ENCODE results near the gene SLC25A13.

SLC25A13 gene

GRCh38 chr7:96243241-96243640 is 78.7 kb downstream of the SLC25A13 start:
- FAIRE-seq (no peak), DNase-seq (ENCODE audit: low spot score) (no peak)

- no peak for FAIRE-seq
- no peak for DNase-seq (ENCODE audit: low spot score)
Measured at GRCh38 chr7:96241855-96242254, 80.0 kb downstream of the SLC25A13 start.

- FAIRE-seq (no peak), DNase-seq (ENCODE audit: low spot score) (no peak)
Measured at GRCh38 chr7:96238976-96239766, 82.7 kb downstream of the SLC25A13 start.

- DNase-seq (ENCODE audit: low spot score) (no peak), FAIRE-seq (no peak)
Measured at GRCh38 chr7:96238474-96238873, 83.4 kb downstream of the SLC25A13 start.

GRCh38 chr7:96237040-96237439 is 84.9 kb downstream of the SLC25A13 start:
- FAIRE-seq (no peak), DNase-seq (ENCODE audit: low spot score) (no peak)

- DNase-seq (ENCODE audit: low spot score) (peak; percentile 89), FAIRE-seq (no peak)
Measured at GRCh38 chr7:96236198-96237039, 85.5 kb downstream of the SLC25A13 start.

- DNase-seq (ENCODE audit: low spot score) (no peak), FAIRE-seq (no peak)
Measured at GRCh38 chr7:96235281-96235680, 86.6 kb downstream of the SLC25A13 start.

- FAIRE-seq (no peak), DNase-seq (ENCODE audit: low spot score) (no peak)
Measured at GRCh38 chr7:96233528-96234154, 88.3 kb downstream of the SLC25A13 start.

- no peak for DNase-seq (ENCODE audit: low spot score)
- FAIRE-seq: no peak
Measured at GRCh38 chr7:96233084-96233483, 88.8 kb downstream of the SLC25A13 start.

- FAIRE-seq (no peak), DNase-seq (ENCODE audit: low spot score) (no peak)
Measured at GRCh38 chr7:96228760-96229159, 93.1 kb downstream of the SLC25A13 start.

- no peak for DNase-seq (ENCODE audit: low spot score)
- FAIRE-seq: no peak
Measured at GRCh38 chr7:96225251-96225650, 96.6 kb downstream of the SLC25A13 start.

- no peak for DNase-seq (ENCODE audit: low spot score)
- FAIRE-seq: no peak
Measured at GRCh38 chr7:96224685-96225084, 97.2 kb downstream of the SLC25A13 start.

GRCh38 chr7:96224073-96224472 is 97.8 kb downstream of the SLC25A13 start:
- FAIRE-seq: no peak
- no peak for DNase-seq (ENCODE audit: low spot score)

GRCh38 chr7:96221888-96222287 is 100.0 kb downstream of the SLC25A13 start:
- FAIRE-seq: no peak
- DNase-seq (ENCODE audit: low spot score): no peak

- no peak for FAIRE-seq
- DNase-seq (ENCODE audit: low spot score): peak; percentile 12
Measured at GRCh38 chr7:96219378-96220130, 102.3 kb downstream of the SLC25A13 start.

- FAIRE-seq: no peak
- DNase-seq (ENCODE audit: low spot score): no peak
Measured at GRCh38 chr7:96218664-96219243, 103.1 kb downstream of the SLC25A13 start.

- DNase-seq (ENCODE audit: low spot score) (no peak), FAIRE-seq (peak; percentile 71)
Measured at GRCh38 chr7:96217147-96217546, 104.8 kb downstream of the SLC25A13 start.

GRCh38 chr7:96216373-96216772 is 105.5 kb downstream of the SLC25A13 start:
- no peak for DNase-seq (ENCODE audit: low spot score)
- no peak for FAIRE-seq

- DNase-seq (ENCODE audit: low spot score) (no peak), FAIRE-seq (no peak)
Measured at GRCh38 chr7:96212474-96212873, 109.4 kb downstream of the SLC25A13 start.

GRCh38 chr7:96211954-96212353 is 109.9 kb downstream of the SLC25A13 start:
- FAIRE-seq: no peak
- no peak for DNase-seq (ENCODE audit: low spot score)

GRCh38 chr7:96205665-96206064 is 116.2 kb downstream of the SLC25A13 start:
- FAIRE-seq (no peak), DNase-seq (ENCODE audit: low spot score) (no peak)

All from urothelium cell line (cell line).